GM21515 (cell line): ENCODE data around the gene RNF175.

ENCODE experiments used
- ATAC-seq: cut with Tn5 transposase; IDR thresholded peaks from one replicate; pipeline ENCODE4 v1.9.1; 2021; ENCODE audit not compliant: unreplicated experiment

RNF175 gene

DNA sequence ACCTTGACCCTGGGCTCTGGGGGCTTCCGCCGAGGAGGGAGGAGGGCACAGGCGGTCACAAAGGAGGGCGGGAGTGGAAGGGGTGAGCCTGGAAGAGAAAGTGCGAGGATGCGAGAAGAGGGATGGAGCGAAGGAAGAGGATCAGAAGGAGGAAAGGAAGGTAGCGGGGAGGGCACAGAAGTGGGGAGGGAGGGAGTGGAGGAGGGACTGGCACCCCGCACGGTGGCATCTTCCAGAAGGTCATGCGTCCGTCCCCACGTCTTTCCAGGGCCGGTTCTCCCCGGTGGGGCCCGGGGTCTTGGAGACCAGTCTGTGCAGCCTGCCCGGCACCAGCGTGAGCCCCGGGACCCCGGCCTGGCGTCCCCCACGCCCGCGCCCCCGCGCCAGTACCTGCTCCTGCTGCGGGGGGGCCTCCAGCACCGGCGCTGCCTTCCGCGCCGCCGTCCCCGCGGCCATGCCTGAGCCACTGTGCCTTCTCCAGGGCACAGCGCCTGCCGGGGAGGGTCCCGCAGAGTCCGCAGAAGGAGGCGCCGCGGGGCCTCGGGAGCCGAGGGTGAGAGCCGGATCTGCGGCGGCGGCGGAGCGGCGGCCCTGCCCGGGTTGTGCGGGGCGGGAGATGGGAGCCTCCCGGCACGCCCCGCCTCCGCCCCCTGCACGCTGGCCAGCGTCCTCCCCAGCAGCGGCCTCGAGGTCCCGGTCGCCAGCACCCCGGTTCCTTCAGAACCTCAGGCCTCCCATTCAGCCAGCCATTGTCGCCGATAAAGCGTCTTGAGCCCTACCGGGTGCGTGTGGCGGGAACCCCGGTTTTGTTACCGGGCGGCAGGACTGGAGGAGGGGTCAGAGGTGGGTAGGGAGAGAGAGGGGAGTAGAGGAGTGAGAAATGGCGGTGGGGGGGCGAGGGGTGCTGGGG lies at the start of gene RNF175:
Gene RNF175 (minus strand): TSS at position 618 of the 910 bp plus-strand sequence. CDS start 162 bp downstream, at position 456.
- ATAC-seq = no peak

DNA sequence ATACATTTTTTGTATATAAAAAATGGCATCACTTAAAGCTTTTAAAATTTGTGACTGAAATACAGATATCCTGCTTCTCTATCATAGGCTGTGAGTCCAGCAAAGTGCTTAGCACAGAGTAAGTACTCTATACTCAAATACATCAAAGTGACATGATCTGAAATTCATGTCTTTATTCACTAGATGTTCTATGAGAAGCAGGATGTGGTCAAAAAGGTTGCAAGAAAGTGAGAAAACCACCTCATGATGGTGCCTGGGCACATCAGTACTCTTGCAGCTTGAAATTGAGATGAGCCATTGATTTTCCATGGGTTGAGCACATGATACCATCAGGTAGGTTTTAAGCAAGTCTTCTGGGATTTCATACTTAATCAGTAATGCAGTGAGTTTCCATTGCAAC lies 49.5 kb upstream of the RNF175 start:
- ATAC-seq = no peak

DNA sequence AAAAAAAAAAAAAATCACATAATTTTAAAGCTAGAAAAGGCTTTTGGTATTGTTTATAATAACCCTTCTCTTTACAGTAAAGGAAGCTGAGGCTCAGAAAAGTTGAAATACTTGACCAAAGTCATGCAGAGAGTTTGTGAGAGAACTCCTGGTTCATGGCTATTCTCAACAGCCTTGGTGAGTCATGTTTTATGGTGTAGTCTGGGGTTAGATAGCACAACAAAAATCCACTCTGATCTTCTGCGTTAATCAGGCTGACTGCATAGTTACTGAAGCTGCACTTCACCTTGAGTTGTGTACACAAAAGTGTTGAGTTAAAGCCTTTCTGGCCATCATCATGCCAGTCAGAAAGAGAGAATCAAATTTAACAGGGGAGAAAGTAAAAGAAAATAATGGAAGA lies 48.4 kb upstream of the RNF175 start:
- ATAC-seq = no peak

GRCh38 chr4:153806073-153806472 lies 46.2 kb upstream of the RNF175 start:
- ATAC-seq = no peak

- no peak for ATAC-seq
These were observed 44.9 kb upstream of the RNF175 start for GRCh38 chr4:153804722-153805121.

GRCh38 chr4:153799694-153800074 lies 39.9 kb upstream of the RNF175 start:
- ATAC-seq = no peak

DNA sequence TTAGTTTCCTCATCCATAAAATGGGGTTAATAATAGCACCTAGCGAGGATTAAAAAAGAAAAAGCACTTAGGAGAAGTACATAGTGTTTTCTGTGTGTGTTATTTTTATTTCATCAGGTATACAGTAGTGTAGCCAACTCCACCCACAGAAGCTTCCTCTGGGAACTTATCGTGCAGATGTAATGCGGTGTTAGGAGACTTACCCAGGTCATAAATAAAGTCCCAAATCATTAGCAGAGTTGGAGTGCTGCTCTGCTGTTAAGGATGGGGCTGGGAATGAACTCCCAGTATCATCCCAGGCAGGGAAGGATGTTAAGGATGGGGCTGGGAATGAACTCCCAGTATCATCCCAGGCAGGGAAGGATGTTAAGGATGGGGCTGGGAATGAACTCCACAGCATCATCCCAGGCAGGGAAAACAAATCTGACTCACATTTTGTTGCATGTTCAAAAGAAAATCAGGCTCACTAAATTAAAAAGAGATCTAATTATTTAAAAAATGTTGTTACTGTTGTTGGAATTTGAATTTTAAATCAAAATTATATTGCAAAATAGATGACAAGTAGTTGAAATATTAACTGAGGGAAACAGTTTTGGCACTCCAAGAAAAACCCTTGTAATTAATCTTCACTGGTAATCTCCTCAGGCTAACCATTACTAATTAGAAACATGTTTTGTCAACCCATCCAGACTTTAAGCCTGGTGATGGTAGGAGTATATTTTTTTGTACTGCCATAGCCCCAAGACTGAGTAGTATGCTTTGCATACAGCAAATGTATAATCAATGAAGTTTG lies 39.3 kb upstream of the RNF175 start:
- ATAC-seq = no peak

DNA sequence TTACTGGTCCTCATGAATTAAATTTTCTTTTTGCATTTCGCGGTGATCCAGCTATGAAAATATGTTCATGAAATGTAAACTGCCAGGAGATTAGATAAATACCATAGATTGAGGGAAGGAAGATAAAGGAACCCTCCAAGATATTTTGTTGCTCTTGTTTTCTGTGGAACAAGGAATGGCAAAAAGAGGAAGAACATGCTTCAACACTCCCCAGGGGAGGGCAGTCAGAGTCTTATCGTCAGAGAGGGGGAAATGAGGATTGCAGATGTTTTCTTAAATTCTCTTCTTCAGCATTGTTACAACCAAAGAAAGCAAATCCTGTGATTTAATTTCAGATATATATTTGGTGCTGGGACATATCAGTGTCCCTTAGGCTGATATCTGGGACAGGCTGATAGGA lies 38.6 kb upstream of the RNF175 start:
- no peak for ATAC-seq

GRCh38 chr4:153794006-153794405 lies 34.2 kb upstream of the RNF175 start:
- no peak for ATAC-seq

- no peak for ATAC-seq
These were observed 32.9 kb upstream of the RNF175 start for GRCh38 chr4:153792618-153793247.

- no peak for ATAC-seq
These were observed 32.2 kb upstream of the RNF175 start for GRCh38 chr4:153791746-153792617.

DNA sequence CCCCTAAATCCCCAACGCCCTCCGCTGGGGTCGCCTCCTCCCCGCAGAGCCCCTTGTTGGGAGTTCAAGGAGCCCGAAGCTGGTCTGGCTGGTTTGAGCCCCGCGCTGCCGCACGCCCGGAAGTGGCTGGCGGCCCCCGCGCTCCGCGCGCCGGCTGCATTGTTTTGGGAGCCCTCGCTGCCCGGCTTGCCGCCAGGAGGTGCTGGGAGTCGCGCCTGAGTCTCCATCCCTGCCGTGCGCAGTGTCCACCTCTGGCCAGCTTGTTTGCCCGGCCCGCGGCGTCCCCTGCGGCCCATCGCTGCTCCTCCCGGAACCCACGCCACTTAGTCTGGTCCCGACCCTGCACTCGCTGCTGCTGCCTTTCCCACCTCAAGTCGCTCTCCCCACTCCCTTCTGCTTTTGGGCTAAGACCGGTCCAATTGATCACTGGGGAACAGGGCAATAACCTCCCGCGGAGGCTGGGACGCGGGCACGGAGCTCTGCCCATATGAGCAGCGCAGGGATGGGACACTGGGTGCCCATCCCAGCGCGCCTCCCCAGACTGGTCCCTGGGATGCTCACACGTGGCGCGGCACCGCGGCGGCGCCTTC lies 31.2 kb upstream of the RNF175 start:
- ATAC-seq = no peak

DNA sequence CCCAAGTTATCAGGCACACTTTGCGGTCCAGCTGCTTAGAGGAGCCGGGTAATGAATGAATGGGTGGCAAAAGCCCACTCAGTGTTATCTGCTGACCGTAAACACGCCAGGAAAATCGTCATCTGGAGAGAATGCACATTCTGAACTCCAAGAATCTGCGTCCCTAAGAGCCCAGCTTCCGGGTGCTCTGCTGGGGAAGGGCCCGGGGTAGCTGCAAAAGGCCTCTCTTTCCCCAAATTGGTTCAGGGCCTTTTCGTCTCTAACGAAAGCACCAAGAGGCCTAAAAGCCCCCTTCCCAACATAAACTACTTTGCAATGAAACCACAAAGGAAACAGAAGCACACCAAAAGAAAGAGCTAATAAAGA lies 30.7 kb upstream of the RNF175 start:
- no peak for ATAC-seq

- no peak for ATAC-seq
These were observed 30.1 kb upstream of the RNF175 start for GRCh38 chr4:153789741-153790499.

- ATAC-seq = no peak
These were observed 28.8 kb upstream of the RNF175 start, which contains the start of gene SFRP2 for GRCh38 chr4:153788413-153789276. Gene SFRP2 (minus strand): TSS chr4:153789083. CDS start chr4:153788835, 248 bp downstream.

DNA sequence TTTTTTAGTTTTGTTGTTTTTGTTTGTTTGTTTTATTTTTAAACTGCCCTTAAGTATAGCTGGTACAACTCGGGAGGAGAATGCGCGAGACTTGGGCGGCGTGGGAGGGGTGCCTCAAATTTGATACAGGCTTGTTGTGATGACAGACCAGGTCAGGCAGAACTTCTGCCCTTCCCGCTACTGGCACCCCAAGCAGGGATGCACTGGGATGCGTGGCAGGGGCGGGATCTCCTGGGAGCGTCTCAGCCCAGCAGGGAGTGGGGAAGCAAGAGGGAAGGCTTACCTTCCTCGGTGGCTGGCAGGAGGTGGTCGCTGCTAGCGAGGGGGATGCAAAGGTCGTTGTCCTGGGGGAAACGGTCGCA lies 28.2 kb upstream of the RNF175 start:
- ATAC-seq = no peak

DNA sequence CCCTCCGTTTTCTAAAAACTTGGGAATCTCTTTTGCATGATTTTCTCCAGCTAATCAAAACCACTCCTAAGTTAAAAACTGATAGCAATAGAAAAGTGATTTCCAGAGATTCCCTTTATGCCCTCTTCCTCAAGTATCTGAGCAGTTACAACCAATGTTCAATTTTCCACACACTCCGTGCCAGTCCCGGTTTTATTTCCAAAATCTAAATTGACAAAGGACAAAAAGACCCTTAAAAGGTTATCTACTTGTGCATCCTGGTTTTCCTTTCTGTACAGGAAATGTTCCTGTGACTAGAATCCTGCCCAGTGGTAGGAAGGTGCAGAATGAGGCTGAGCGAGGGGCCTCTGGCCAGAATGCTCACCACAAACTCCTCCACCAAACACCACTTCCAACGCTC lies 27.8 kb upstream of the RNF175 start:
- no peak for ATAC-seq

- no peak for ATAC-seq
These were observed 27.3 kb upstream of the RNF175 start for GRCh38 chr4:153787061-153787560.
